ENCODE data around the gene ELP6.
"Not testable (repeated sequence)": the region's sequence is repeated elsewhere in the genome, so short reads cannot be mapped to it uniquely, and the experiment has no call there.

The ELP6 gene

GRCh38 chr3:47475570-47476329 lies 37.8 kb downstream of the ELP6 start, which contains the start of gene SCAP:
TSS of gene SCAP (minus strand) at chr3:47475941. CDS start at chr3:47442993, 32,948 bp downstream.
- POLR2A ChIA-PET: interaction anchor here (0.8 to 1.7 kb wide), 7 partner anchors 13 to 60 kb away, joined by 3 to 7 read pairs (median 5); no protein-coding TSS in a partner anchor
- no peak for TF ChIP-seq FOXK2 (IDR thresholded peaks at IDR 0.05)
- TF ChIP-seq LEF1 (IDR thresholded peaks at IDR 0.05; ENCODE audit: borderline replicate concordance): peak; percentile 95
- TF ChIP-seq ELF4 (IDR thresholded peaks at IDR 0.05): peak; percentile 35; the same call in 1 of the 2 replicates
- no peak; the same call in 1 of the 2 replicates for TF ChIP-seq FOXM1 (IDR thresholded peaks at IDR 0.05; ENCODE audit: borderline replicate concordance)
- TF ChIP-seq BHLHE40 (IDR thresholded peaks at IDR 0.05; ENCODE audit: borderline replicate concordance): peak; percentile 78
- TF ChIP-seq L3MBTL2 (conservative IDR thresholded peaks at IDR 0.05): peak; percentile 80
- TF ChIP-seq ARNT (IDR thresholded peaks at IDR 0.05): peak; percentile 74; the same call in 1 of the 2 replicates
- DNase-seq (ENCODE audit: extremely low spot score): peak; percentile 93
- CTCF ChIA-PET: interaction anchor here (0.7 to 1.4 kb wide), 3 partner anchors 8 to 55 kb away, joined by 3 to 6 read pairs (median 3); no protein-coding TSS in a partner anchor

- CTCF ChIA-PET: interaction anchor here (0.7 kb wide), 1 partner anchor 9 kb away, joined by 3 read pairs; no protein-coding TSS in a partner anchor
- no peak for DNase-seq (ENCODE audit: extremely low spot score)
- TF ChIP-seq LEF1 (IDR thresholded peaks at IDR 0.05; ENCODE audit: borderline replicate concordance) (no peak), FOXA1 (IDR thresholded peaks at IDR 0.05) (no peak), PKNOX1 (IDR thresholded peaks at IDR 0.05) (no peak), SP1 (IDR thresholded peaks at IDR 0.05) (no peak), FOXM1 (IDR thresholded peaks at IDR 0.05; ENCODE audit: borderline replicate concordance) (no peak), CTBP1 (IDR thresholded peaks at IDR 0.05; ENCODE audit: borderline replicate concordance) (no peak), L3MBTL2 (conservative IDR thresholded peaks at IDR 0.05) (no peak)
- POLR2A ChIA-PET: interaction anchor here (1.2 to 1.7 kb wide), 5 partner anchors 12 to 60 kb away, joined by 3 to 7 read pairs (median 6); no protein-coding TSS in a partner anchor
These were observed 38.4 kb downstream of the ELP6 start for GRCh38 chr3:47475029-47475569.

- CTCF ChIA-PET: interaction anchor here (0.6 kb wide), 1 partner anchor 324 kb away, joined by 6 read pairs; no protein-coding TSS in a partner anchor
- POLR2A ChIA-PET: interaction anchor here (0.8 to 1.1 kb wide), 2 partner anchors 93 to 329 kb away, joined by 3 to 5 read pairs; partner anchors contain the start of gene PTPN23
- no peak for DNase-seq (ENCODE audit: extremely low spot score)
- TF ChIP-seq CTBP1 (IDR thresholded peaks at IDR 0.05; ENCODE audit: borderline replicate concordance) (no peak), NFRKB (IDR thresholded peaks at IDR 0.05) (no peak), LEF1 (IDR thresholded peaks at IDR 0.05; ENCODE audit: borderline replicate concordance) (no peak), PKNOX1 (IDR thresholded peaks at IDR 0.05) (peak; percentile 45; the same call in 1 of the 2 replicates), SP1 (IDR thresholded peaks at IDR 0.05) (no peak)
These were observed 40.1 kb downstream of the ELP6 start for GRCh38 chr3:47473391-47473790.

- ChIA-PET POLR2A (no interaction called here), CTCF (no interaction called here)
- no peak for TF ChIP-seq SUZ12 (IDR thresholded peaks at IDR 0.05)
- no peak for TF ChIP-seq FOXK2 (IDR thresholded peaks at IDR 0.05)
- TF ChIP-seq ARNT (IDR thresholded peaks at IDR 0.05): no peak
- no peak for TF ChIP-seq ZNF384 (IDR thresholded peaks at IDR 0.05)
- TF ChIP-seq SP1 (IDR thresholded peaks at IDR 0.05): no peak
- TF ChIP-seq FOXA1 (IDR thresholded peaks at IDR 0.05): no peak
- TF ChIP-seq PKNOX1 (IDR thresholded peaks at IDR 0.05): no peak
- TF ChIP-seq HDGF (IDR thresholded peaks at IDR 0.05; ENCODE audit: borderline replicate concordance): no peak
- TF ChIP-seq CTBP1 (IDR thresholded peaks at IDR 0.05; ENCODE audit: borderline replicate concordance): no peak
- no peak for TF ChIP-seq LEF1 (IDR thresholded peaks at IDR 0.05; ENCODE audit: borderline replicate concordance)
- no peak for TF ChIP-seq BHLHE40 (IDR thresholded peaks at IDR 0.05; ENCODE audit: borderline replicate concordance)
- TF ChIP-seq FOXM1 (IDR thresholded peaks at IDR 0.05; ENCODE audit: borderline replicate concordance): no peak
- no peak for DNase-seq (ENCODE audit: extremely low spot score)
These were observed 43.9 kb downstream of the ELP6 start for GRCh38 chr3:47469616-47470015.

GRCh38 chr3:47468315-47468714 lies 45.2 kb downstream of the ELP6 start:
- POLR2A ChIA-PET; CTCF ChIA-PET; DNase-seq (ENCODE audit: extremely low spot score): not testable (repeated sequence)

- TF ChIP-seq BHLHE40 (IDR thresholded peaks at IDR 0.05; ENCODE audit: borderline replicate concordance): no peak
- no peak for TF ChIP-seq NFRKB (IDR thresholded peaks at IDR 0.05)
- TF ChIP-seq L3MBTL2 (conservative IDR thresholded peaks at IDR 0.05): no peak
- TF ChIP-seq SP1 (IDR thresholded peaks at IDR 0.05): no peak
- no peak for TF ChIP-seq PKNOX1 (IDR thresholded peaks at IDR 0.05)
- no peak for TF ChIP-seq FOXM1 (IDR thresholded peaks at IDR 0.05; ENCODE audit: borderline replicate concordance)
- no peak for TF ChIP-seq ZNF384 (IDR thresholded peaks at IDR 0.05)
- TF ChIP-seq TARDBP (IDR thresholded peaks at IDR 0.05): no peak
- TF ChIP-seq FOXK2 (IDR thresholded peaks at IDR 0.05): no peak
- no peak for TF ChIP-seq FOXA1 (IDR thresholded peaks at IDR 0.05)
- no peak for TF ChIP-seq HDGF (IDR thresholded peaks at IDR 0.05; ENCODE audit: borderline replicate concordance)
- TF ChIP-seq CTBP1 (IDR thresholded peaks at IDR 0.05; ENCODE audit: borderline replicate concordance): no peak
- no peak for TF ChIP-seq LEF1 (IDR thresholded peaks at IDR 0.05; ENCODE audit: borderline replicate concordance)
- no peak for TF ChIP-seq ARNT (IDR thresholded peaks at IDR 0.05)
- no peak for TF ChIP-seq ELF4 (IDR thresholded peaks at IDR 0.05)
- POLR2A ChIA-PET: interaction anchor here (0.6 kb wide), 1 partner anchor 13 kb away, joined by 3 read pairs; no protein-coding TSS in a partner anchor
- no peak for DNase-seq (ENCODE audit: extremely low spot score)
- CTCF ChIA-PET: no interaction called here
These were observed 48.9 kb downstream of the ELP6 start for GRCh38 chr3:47464588-47464987.

GRCh38 chr3:47459534-47460085 lies 53.9 kb downstream of the ELP6 start:
- CTCF ChIA-PET; POLR2A ChIA-PET; DNase-seq (ENCODE audit: extremely low spot score): not testable (repeated sequence)
